ENCODE measurements around the gene IPCEF1. TPM values are rescaled to one million over a fixed set of nuclear protein-coding genes. Genes with fewer than 3 reads are reported as not detected.

Gene IPCEF1
- polyA plus RNA-seq, 1 donor from 2014 or later, result 3.9 TPM

- H3K27ac ChIP-seq (ENCODE audit: low read length), result no peak overlapping the region
- no peaks in the 10 kb centered on the region for H3K79me2 ChIP-seq (replicated peaks; ENCODE audit: insufficient read depth, low read length)
- TF ChIP-seq CTCF (IDR thresholded peaks at IDR 0.05; ENCODE audit: poor library complexity, severe bottlenecking) (no peak), SMC3 (conservative IDR thresholded peaks at IDR 0.05; ENCODE audit: poor library complexity) (no peak)
Observed at GRCh38 chr6:154383273-154383672, 26.7 kb upstream of the IPCEF1 start.

GRCh38 chr6:154382740-154383139, 26.1 kb upstream of the IPCEF1 start:
- Histone ChIP-seq H3K9ac (ENCODE audit: low read length) (no peak overlapping the region), H3K27ac (ENCODE audit: low read length) (no peak overlapping the region), H3F3A (ENCODE audit: insufficient read depth, low read length, poor library complexity, severe bottlenecking) (no peaks in the 10 kb centered on the region), H3K79me2 (replicated peaks; ENCODE audit: insufficient read depth, low read length) (no peaks in the 10 kb centered on the region), H3K4me3 (ENCODE audit: low read length) (no peak overlapping the region), H2AFZ (ENCODE audit: low read depth, low read length) (no peak overlapping the region), H4K20me1 (ENCODE audit: insufficient read depth) (no peaks in the 10 kb centered on the region), H3K9me2 (ENCODE audit: insufficient read depth, low read length) (no peaks in the 10 kb centered on the region), H3K36me3 (ENCODE audit: insufficient read depth, low read length) (no peaks in the 10 kb centered on the region), H3K9me3 (ENCODE audit: low read length) (no peaks in the 10 kb centered on the region), H3K4me2 (ENCODE audit: low read length) (no peak overlapping the region), H3K27me3 (ENCODE audit: insufficient read depth, low read depth, low read length) (no peaks in the 10 kb centered on the region)
- TF ChIP-seq EP300 (conservative IDR thresholded peaks at IDR 0.05; ENCODE audit: poor library complexity, severe bottlenecking) (no peak), EZH2 (IDR thresholded peaks at IDR 0.05; ENCODE audit: borderline replicate concordance, insufficient read depth, low read length, poor library complexity, severe bottlenecking) (no peak), TAF1 (IDR thresholded peaks at IDR 0.05; ENCODE audit: low read depth) (no peak), POLR2AphosphoS5 (IDR thresholded peaks at IDR 0.05) (no peak), RAD21 (conservative IDR thresholded peaks at IDR 0.05) (no peak), REST (IDR thresholded peaks at IDR 0.05; ENCODE audit: borderline replicate concordance) (no peak), MXI1 (conservative IDR thresholded peaks at IDR 0.05; ENCODE audit: poor library complexity, severe bottlenecking) (no peak), SMC3 (conservative IDR thresholded peaks at IDR 0.05; ENCODE audit: poor library complexity) (no peak), CTCF (IDR thresholded peaks at IDR 0.05; ENCODE audit: poor library complexity, severe bottlenecking) (no peak)

More at GRCh38 chr6:154383273-154383672, 26.7 kb upstream of the IPCEF1 start:
- H3K27me3 ChIP-seq (ENCODE audit: insufficient read depth, low read depth, low read length), result no peaks in the 10 kb centered on the region
- H4K20me1 ChIP-seq (ENCODE audit: insufficient read depth), result no peaks in the 10 kb centered on the region
- no peak overlapping the region for H3K9ac ChIP-seq (ENCODE audit: low read length)
- H3K9me2 ChIP-seq (ENCODE audit: insufficient read depth, low read length), result no peaks in the 10 kb centered on the region
- no peaks in the 10 kb centered on the region for H3K9me3 ChIP-seq (ENCODE audit: low read length)
- H3K4me3 ChIP-seq (ENCODE audit: low read length), result no peak overlapping the region
- no peaks in the 10 kb centered on the region for H3K36me3 ChIP-seq (ENCODE audit: insufficient read depth, low read length)
- no peak overlapping the region for H3K4me2 ChIP-seq (ENCODE audit: low read length)
- no peaks in the 10 kb centered on the region for H3F3A ChIP-seq (ENCODE audit: insufficient read depth, low read length, poor library complexity, severe bottlenecking)
- no peak overlapping the region for H2AFZ ChIP-seq (ENCODE audit: low read depth, low read length)
